Measurements from ENCODE around the gene MRPL34. TPM values are rescaled to one million over a fixed set of nuclear protein-coding genes. Genes with fewer than 3 reads are reported as not detected.

MRPL34 gene
- total RNA-seq, 1 donor from 2014 or later: 47.7 TPM

- Mint-ChIP-seq H3K27me3 (ENCODE audit: low read depth) (no peaks in the 10 kb centered on the region), H3K27ac (no peak overlapping the region), H3K4me3 (no peak overlapping the region), H3K36me3 (peaks cover 20% of the 10 kb centered on the region), H3K9me3 (no peaks in the 10 kb centered on the region), H3K4me1 (no peaks in the 10 kb centered on the region)
- DNase-seq (ENCODE audit: low spot score in 2 of 2, unreplicated experiment in 2 of 2): no peak
- TF ChIP-seq CTCF (IDR thresholded peaks at IDR 0.05; ENCODE audit: unreplicated experiment): no peak
These were observed 13.3 kb downstream of the MRPL34 start for GRCh38 chr19:17318966-17319365.

GRCh38 chr19:17319473-17320238, 14.0 kb downstream of the MRPL34 start:
- H3K27ac Mint-ChIP-seq: no peak overlapping the region
- H3K4me3 Mint-ChIP-seq: no peak overlapping the region
- peaks cover 17% of the 10 kb centered on the region for H3K36me3 Mint-ChIP-seq
- no peak for DNase-seq (ENCODE audit: low spot score in 2 of 2, unreplicated experiment in 2 of 2)
- no peaks in the 10 kb centered on the region for H3K9me3 Mint-ChIP-seq
- H3K4me1 Mint-ChIP-seq: no peaks in the 10 kb centered on the region
- no peaks in the 10 kb centered on the region for H3K27me3 Mint-ChIP-seq (ENCODE audit: low read depth)
- TF ChIP-seq CTCF (IDR thresholded peaks at IDR 0.05; ENCODE audit: unreplicated experiment): no peak

GRCh38 chr19:17320435-17320834, 14.8 kb downstream of the MRPL34 start:
- no peaks in the 10 kb centered on the region for H3K27me3 Mint-ChIP-seq (ENCODE audit: low read depth)
- no peaks in the 10 kb centered on the region for H3K9me3 Mint-ChIP-seq
- no peak overlapping the region for H3K4me3 Mint-ChIP-seq
- H3K4me1 Mint-ChIP-seq: no peaks in the 10 kb centered on the region
- no peak overlapping the region for H3K27ac Mint-ChIP-seq
- DNase-seq (ENCODE audit: low spot score in 2 of 2, unreplicated experiment in 2 of 2): no peak
- H3K36me3 Mint-ChIP-seq: peaks cover 16% of the 10 kb centered on the region
- TF ChIP-seq CTCF (IDR thresholded peaks at IDR 0.05; ENCODE audit: unreplicated experiment): no peak

- Mint-ChIP-seq H3K4me1 (peaks cover 5% of the 10 kb centered on the region), H3K27ac (peak overlapping the region; percentile 67), H3K9me3 (no peaks in the 10 kb centered on the region), H3K36me3 (peaks cover 7% of the 10 kb centered on the region), H3K4me3 (no peak overlapping the region), H3K27me3 (ENCODE audit: low read depth) (no peaks in the 10 kb centered on the region)
- TF ChIP-seq CTCF (IDR thresholded peaks at IDR 0.05; ENCODE audit: unreplicated experiment): no peak
- no peak for DNase-seq (ENCODE audit: low spot score in 2 of 2, unreplicated experiment in 2 of 2)
These were observed 16.2 kb downstream of the MRPL34 start for GRCh38 chr19:17321655-17322489.

- DNase-seq (ENCODE audit: low spot score in 2 of 2, unreplicated experiment in 2 of 2): no peak
- no peak for TF ChIP-seq CTCF (IDR thresholded peaks at IDR 0.05; ENCODE audit: unreplicated experiment)
- Mint-ChIP-seq H3K4me3 (no peak overlapping the region), H3K36me3 (peaks cover 6% of the 10 kb centered on the region), H3K4me1 (peaks cover 10% of the 10 kb centered on the region), H3K9me3 (no peaks in the 10 kb centered on the region), H3K27me3 (ENCODE audit: low read depth) (peaks cover 3% of the 10 kb centered on the region), H3K27ac (peak overlapping the region; percentile 67)
These were observed 17.2 kb downstream of the MRPL34 start for GRCh38 chr19:17322854-17323253.

Data from mesothelial cell of epicardium (in vitro differentiated cells).